GM19397 (cell line): Measurements from ENCODE around the gene CASP9.
"Not testable (repeated sequence)": the region's sequence is repeated elsewhere in the genome, so short reads cannot be mapped to it uniquely, and the experiment has no call there.

Experiments used
- ATAC-seq: cut with Tn5 transposase; IDR thresholded peaks from one replicate; pipeline ENCODE4 v1.9.1; 2021; ENCODE audit warnings: mild to moderate bottlenecking, moderate library complexity; ENCODE audit not compliant: unreplicated experiment

CASP9 gene

GRCh38 chr1:15471067-15471466 lies 52.9 kb downstream of the CASP9 start:
- ATAC-seq: not testable (repeated sequence)

GRCh38 chr1:15469821-15470448 lies 54.1 kb downstream of the CASP9 start:
- not testable (repeated sequence) for ATAC-seq

- no peak for ATAC-seq
These were observed 54.7 kb downstream of the CASP9 start for GRCh38 chr1:15469361-15469760.

- ATAC-seq: no peak
These were observed 55.9 kb downstream of the CASP9 start for GRCh38 chr1:15468145-15468544.

GRCh38 chr1:15466955-15467625 lies 56.9 kb downstream of the CASP9 start:
- ATAC-seq: not testable (repeated sequence)

GRCh38 chr1:15465674-15466073 lies 58.3 kb downstream of the CASP9 start:
- no peak for ATAC-seq

GRCh38 chr1:15463926-15464322 lies 60.1 kb downstream of the CASP9 start:
- not testable (repeated sequence) for ATAC-seq

- not testable (repeated sequence) for ATAC-seq
These were observed 60.8 kb downstream of the CASP9 start for GRCh38 chr1:15463064-15463800.

- no peak for ATAC-seq
These were observed 63.3 kb downstream of the CASP9 start for GRCh38 chr1:15460708-15461095.

- no peak for ATAC-seq
These were observed 64.0 kb downstream of the CASP9 start for GRCh38 chr1:15459771-15460707.

- ATAC-seq: not testable (repeated sequence)
These were observed 65.6 kb downstream of the CASP9 start for GRCh38 chr1:15458388-15458787.

GRCh38 chr1:15457585-15457984 lies 66.4 kb downstream of the CASP9 start:
- ATAC-seq: no peak

GRCh38 chr1:15456313-15456954 lies 67.6 kb downstream of the CASP9 start, which contains the start of gene CELA2A:
Gene CELA2A (plus strand): TSS chr1:15456732. CDS start chr1:15456754, 22 bp downstream.
- no peak for ATAC-seq

- no peak for ATAC-seq
These were observed 68.5 kb downstream of the CASP9 start for GRCh38 chr1:15455522-15455921.

- no peak for ATAC-seq
These were observed 69.8 kb downstream of the CASP9 start for GRCh38 chr1:15454256-15454655.

- no peak for ATAC-seq
These were observed 70.3 kb downstream of the CASP9 start for GRCh38 chr1:15453734-15454133.

- ATAC-seq: no peak
These were observed 71.0 kb downstream of the CASP9 start for GRCh38 chr1:15452866-15453571.

- no peak for ATAC-seq
These were observed 71.8 kb downstream of the CASP9 start for GRCh38 chr1:15452216-15452615.

GRCh38 chr1:15451014-15451722 lies 72.8 kb downstream of the CASP9 start:
- ATAC-seq: no peak
